B cell (primary cell): ENCODE measurements around the gene SOAT2. TPM values are rescaled to one million over a fixed set of nuclear protein-coding genes. Genes with fewer than 3 reads are reported as not detected.

Source experiments
- ATAC-seq: fragments of 200-7000 bp; cut with Tn5 transposase; one replicate; pipeline ENCODE4 v1.10.0; 2021; ENCODE audit warnings: low read depth, mild to moderate bottlenecking, moderate number of reproducible peaks, moderate library complexity
- CTCF ChIA-PET: fragments of 350-600 bp; sonication (Branson Sonifier 250); formaldehyde crosslinking; loops from one replicate; lab custom pipeline; 2021; ENCODE audit warnings: antibody characterized with exemption, inconsistent platforms; lab: Charles Lee
- POLR2A ChIA-PET: fragments of 350-600 bp; sonication (Branson Sonifier 250); formaldehyde crosslinking; loops from one replicate; lab custom pipeline; 2021; ENCODE audit warnings: antibody characterized with exemption; lab: Charles Lee
- DNase-seq: peaks from one replicate; pipeline ENCODE4 v3.0.0; 2013
- H2AFZ ChIP-seq: 2 replicates; pipeline ENCODE4 v1.6.1; 2012; ENCODE audit warnings: mild to moderate bottlenecking, low read depth, low read length; ENCODE audit not compliant: insufficient read depth, poor library complexity, severe bottlenecking
- H3K27ac ChIP-seq, 2 donors: 1 replicate in 1 of 2; 2 replicates in 1 of 2; pipeline ENCODE4 v1.5.1; 2012 to 2013; ENCODE audit warnings: low read length in 2 of 2, mild to moderate bottlenecking in 2 of 2, moderate library complexity in 1 of 2
- H3K27me3 ChIP-seq, 4 experiments: fragments of 200-600 bp in 1 of 4; sonication (generic) in 1 of 4; replicated peaks in 1 of 4; 1 replicate in 2 of 4; 2 replicates in 2 of 4; pipeline versions ENCODE4 v1.6.1 to v1.7.0; 2013 to 2016; ENCODE audit warnings: low read length in 3 of 4, mild to moderate bottlenecking in 2 of 4, mixed read lengths in 1 of 4, moderate library complexity in 1 of 4; ENCODE audit not compliant: insufficient read depth in 4 of 4, control insufficient read depth in 3 of 4; ENCODE audit errors: control extremely low read depth in 1 of 4
- H3K36me3 ChIP-seq, 2 experiments: replicated peaks in 1 of 2; 1 replicate in 1 of 2; 2 replicates in 1 of 2; pipeline versions ENCODE4 v1.6.1 to v1.7.1; 2013; ENCODE audit warnings: low read length in 1 of 2; ENCODE audit not compliant: insufficient read depth in 2 of 2, control insufficient read depth in 1 of 2; ENCODE audit errors: control extremely low read depth in 1 of 2, extremely low read depth in 1 of 2
- H3K4me1 ChIP-seq, 2 donors: fragments of 200-600 bp in 1 of 2; sonication (generic) in 1 of 2; 1 replicate in 1 of 2; 2 replicates in 1 of 2; pipeline versions ENCODE4 v1.5.1 to v1.6.1; 2013 to 2017; ENCODE audit warnings: low read length in 2 of 2; ENCODE audit not compliant: control insufficient read depth in 2 of 2, insufficient read depth in 2 of 2
- H3K4me2 ChIP-seq: replicated peaks from 2 replicates; pipeline ENCODE3; 2012; ENCODE audit warnings: mild to moderate bottlenecking, low read depth, low read length; ENCODE audit not compliant: poor library complexity, severe bottlenecking
- H3K4me3 ChIP-seq, 5 experiments: fragments of 200-600 bp in 1 of 5; sonication (generic) in 1 of 5; 1 replicate in 3 of 5; 2 replicates in 2 of 5; pipeline versions ENCODE4 v1.5.1 to v1.7.0; 2011 to 2016; ENCODE audit warnings: low read length in 4 of 5, mild to moderate bottlenecking in 4 of 5, low read depth in 2 of 5, control low read depth in 1 of 5, moderate library complexity in 1 of 5; ENCODE audit not compliant: insufficient read depth in 1 of 5; ENCODE audit errors: control extremely low read depth in 1 of 5, extremely low read depth in 1 of 5
- H3K79me2 ChIP-seq: fragments of 200-600 bp; sonication (generic); one replicate; pipeline ENCODE4 v1.6.0; 2016; ENCODE audit warnings: low read length; ENCODE audit not compliant: control insufficient read depth, insufficient read depth
- H3K9ac ChIP-seq: fragments of 200-600 bp; sonication (generic); 2 replicates; pipeline ENCODE4 v1.6.1; 2017; ENCODE audit warnings: mild to moderate bottlenecking, low read length, moderate library complexity
- H3K9me3 ChIP-seq, 3 donors: one replicate each; pipeline versions ENCODE4 v1.6.1 to v1.7.1; 2013; ENCODE audit warnings: low read length in 2 of 3; ENCODE audit not compliant: control insufficient read depth in 2 of 3, insufficient read depth in 1 of 3; ENCODE audit errors: control extremely low read depth in 1 of 3
- H4K20me1 ChIP-seq: 2 replicates; pipeline ENCODE4 v1.6.0; 2012; ENCODE audit warnings: mild to moderate bottlenecking, low read length; ENCODE audit not compliant: insufficient read depth, control insufficient read depth, poor library complexity, severe bottlenecking
- H3K27ac Mint-ChIP-seq: one replicate; pipeline ENCODE4 v1.8.0; 2021; ENCODE audit warnings: mixed read lengths
- H3K27me3 Mint-ChIP-seq: one replicate; pipeline ENCODE4 v1.8.0; 2021; ENCODE audit warnings: mixed read lengths
- H3K4me1 Mint-ChIP-seq: one replicate; pipeline ENCODE4 v1.8.0; 2021; ENCODE audit warnings: mixed read lengths
- H3K4me3 Mint-ChIP-seq: one replicate; pipeline ENCODE4 v1.8.0; 2021; ENCODE audit warnings: mixed read lengths
- H3K9me3 Mint-ChIP-seq: one replicate; pipeline ENCODE4 v1.8.0; 2022; ENCODE audit warnings: mixed read lengths; ENCODE audit not compliant: insufficient read depth
- CTCF ChIP-seq: fragments of 200-600 bp; IDR thresholded peaks from one replicate; pipeline ENCODE4 v1.8.0; 2022; ENCODE audit warnings: antibody characterized with exemption, mild to moderate bottlenecking
- EZH2 ChIP-seq: IDR thresholded peaks from 2 replicates; pipeline ENCODE4 v1.6.1; 2012; ENCODE audit warnings: borderline replicate concordance, low read depth, mild to moderate bottlenecking, moderate library complexity, low read length; ENCODE audit not compliant: insufficient read depth, poor library complexity, severe bottlenecking
- WGBS: methylation state at CpG from one replicate; pipeline ENCODE4 v1.1.5; 2013; ENCODE audit warnings: missing lambda C conversion rate; ENCODE audit not compliant: insufficient coverage; 5-methylcytosine and 5-hydroxymethylcytosine counted together
- intact Hi-C: fragments of 100-400 bp; cut with micrococcal nuclease; formaldehyde crosslinking; loops from one replicate; pipeline ENCODE4 v1.10.0; 2022
- polyA plus RNA-seq: library from polyadenylated mRNA; depleted of rRNA; stranded (reverse); fragments of >200 nt; gene quantifications from 2 replicates; pipeline ENCODE4 v1.2.3, GENCODE V29; 2012
- total RNA-seq, 2 donors: library from RNA; stranded (reverse); fragments of 120-200 nt in 1 of 2; gene quantifications; 1 replicate in 1 of 2; 2 replicates in 1 of 2; pipeline versions ENCODE4 v1.2.3 to v1.2.4, GENCODE V29; 2013 to 2022

Gene SOAT2
- total and polyA plus RNA-seq, 2 donors (not counting 1 experiment from before 2014, with no cell fraction given): 0.31 TPM; not detected in 1

- no peaks in the 10 kb centered on the region for H3K9me3 Mint-ChIP-seq
- peak overlapping the region; percentile 81 for H3K9ac ChIP-seq
- H3K4me1 ChIP-seq: peaks cover 10 to 17% of the 10 kb centered on the region in 2 donors
- DNase-seq (peak; percentile 69), ATAC-seq (peak; percentile 6)
- CTCF ChIA-PET: interaction anchor here (0.5 to 6.9 kb wide), 9 partner anchors 10 to 243 kb away, joined by 3 to 62 read pairs (median 6); partner anchors contain the start of genes AAAS, CSAD, EIF4B and IGFBP6
- peaks cover 14% of the 10 kb centered on the region for H4K20me1 ChIP-seq
- peak overlapping the region; percentile 82 for H3K4me2 ChIP-seq
- H3K9me3 ChIP-seq: no peaks in the 10 kb centered on the region
- peak overlapping the region; percentile 99 for H2AFZ ChIP-seq
- H3K27ac Mint-ChIP-seq: peak overlapping the region; percentile 95
- POLR2A ChIA-PET: interaction anchor here (0.7 to 1.5 kb wide), 12 partner anchors 10 to 1840 kb away, joined by 3 to 11 read pairs (median 4); partner anchors contain the start of genes DAZAP2, IGFBP6, PFDN5 and TARBP2
- H3K27ac ChIP-seq: peak overlapping the region; percentile 44 to 75
- H3K27me3 ChIP-seq: peaks cover 0 to 8% (median 0%) of the 10 kb centered on the region in 4 experiments
- H3K4me3 Mint-ChIP-seq: peak overlapping the region; percentile 95
- H3K79me2 ChIP-seq: peaks cover 23% of the 10 kb centered on the region
- peak overlapping the region; percentile 60 to 98 (median 80) for H3K4me3 ChIP-seq
- H3K4me1 Mint-ChIP-seq: peaks cover 35% of the 10 kb centered on the region
- 2% methylated on average over 17 of the region's 25 CpGs for WGBS
- H3K27me3 Mint-ChIP-seq: peaks cover 4% of the 10 kb centered on the region
- peaks cover 0 to 30% of the 10 kb centered on the region in 2 experiments for H3K36me3 ChIP-seq
- no peak for TF ChIP-seq EZH2
- peak; percentile 18 for TF ChIP-seq CTCF
- intact Hi-C loops: loop anchor here (1.0 to 10.0 kb wide), 6 partner anchors 12 to 246 kb away; partner anchors contain the start of genes AAAS, CSAD, EIF4B and IGFBP6
These were observed 24.7 kb upstream of the SOAT2 start for GRCh38 chr12:53078425-53079225.
